AG08396 (cell line): Measurements from ENCODE around the gene FAM117B.
A peak's percentile ranks its signal among the peaks of the same experiment; 100 is the strongest.
"Not testable (repeated sequence)": the region's sequence is repeated elsewhere in the genome, so short reads cannot be mapped to it uniquely, and the experiment has no call there.

Source experiments
- DNase-seq: peaks from one replicate; pipeline ENCODE4 v3.0.0; 2012; ENCODE audit warnings: low spot score, mixed read lengths

FAM117B gene

GRCh38 chr2:202703091-202703490 is 68.3 kb downstream of the FAM117B start:
- DNase-seq: no peak

GRCh38 chr2:202704248-202704647 is 69.5 kb downstream of the FAM117B start:
- DNase-seq: no peak

GRCh38 chr2:202705446-202706020 is 70.8 kb downstream of the FAM117B start:
- no peak for DNase-seq

GRCh38 chr2:202714971-202715935 is 80.5 kb downstream of the FAM117B start:
- DNase-seq: not testable (repeated sequence)

- no peak for DNase-seq
These were observed 81.4 kb downstream of the FAM117B start for GRCh38 chr2:202716114-202716718.

GRCh38 chr2:202716953-202717597 is 82.3 kb downstream of the FAM117B start:
- DNase-seq: no peak

GRCh38 chr2:202717598-202718310 is 83.0 kb downstream of the FAM117B start:
- DNase-seq: no peak

- DNase-seq: peak; percentile 45
These were observed 83.8 kb downstream of the FAM117B start for GRCh38 chr2:202718614-202719013.

GRCh38 chr2:202720226-202720625 is 85.5 kb downstream of the FAM117B start:
- no peak for DNase-seq

- DNase-seq: no peak
These were observed 86.9 kb downstream of the FAM117B start for GRCh38 chr2:202721621-202722020.

GRCh38 chr2:202723746-202724145 is 89.0 kb downstream of the FAM117B start:
- no peak for DNase-seq

- DNase-seq: no peak
These were observed 91.3 kb downstream of the FAM117B start for GRCh38 chr2:202726070-202726469.

GRCh38 chr2:202736826-202737225 is 102.1 kb downstream of the FAM117B start:
- no peak for DNase-seq

GRCh38 chr2:202743613-202744012 is 108.8 kb downstream of the FAM117B start:
- no peak for DNase-seq

- no peak for DNase-seq
These were observed 114.7 kb downstream of the FAM117B start for GRCh38 chr2:202749477-202749876.

- no peak for DNase-seq
These were observed 116.1 kb downstream of the FAM117B start for GRCh38 chr2:202750763-202751427.

- DNase-seq: no peak
These were observed 117.3 kb downstream of the FAM117B start for GRCh38 chr2:202752071-202752470.

- no peak for DNase-seq
These were observed 120.2 kb downstream of the FAM117B start for GRCh38 chr2:202754936-202755335.

- no peak for DNase-seq
These were observed 121.8 kb downstream of the FAM117B start for GRCh38 chr2:202756598-202756997.

GRCh38 chr2:202757339-202757738 is 122.6 kb downstream of the FAM117B start:
- no peak for DNase-seq

GRCh38 chr2:202758128-202758527 is 123.4 kb downstream of the FAM117B start:
- DNase-seq: no peak
